Measurements from ENCODE around the gene BTN1A1. TPM values are rescaled to one million over a fixed set of nuclear protein-coding genes. Genes with fewer than 3 reads are reported as not detected.
"Not testable (repeated sequence)": the region's sequence is repeated elsewhere in the genome, so short reads cannot be mapped to it uniquely, and the experiment has no call there.

Gene BTN1A1
- total RNA-seq, 1 donor from 2014 or later: not detected

DNA sequence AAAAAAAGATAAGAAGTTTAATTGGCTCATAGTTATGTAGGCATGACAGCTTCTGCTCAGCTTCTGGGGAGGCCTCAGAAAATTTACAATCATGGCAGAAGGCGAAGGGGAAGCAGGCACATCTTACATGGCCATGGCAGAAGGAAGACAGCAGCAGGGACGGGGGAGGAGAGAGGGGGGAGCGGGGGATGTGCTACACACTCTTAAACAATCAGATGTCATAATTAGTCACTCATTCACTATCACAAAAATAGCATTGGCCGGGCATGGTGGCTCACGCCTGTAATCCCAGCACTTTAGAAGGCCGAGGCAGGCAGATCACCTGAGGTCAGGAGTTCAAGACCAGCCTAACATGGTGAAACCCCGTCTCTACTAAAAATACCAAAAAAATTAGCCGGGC, 10.9 kb downstream of the BTN1A1 start:
- not testable (repeated sequence) for DNase-seq (ENCODE audit: low spot score)

DNA sequence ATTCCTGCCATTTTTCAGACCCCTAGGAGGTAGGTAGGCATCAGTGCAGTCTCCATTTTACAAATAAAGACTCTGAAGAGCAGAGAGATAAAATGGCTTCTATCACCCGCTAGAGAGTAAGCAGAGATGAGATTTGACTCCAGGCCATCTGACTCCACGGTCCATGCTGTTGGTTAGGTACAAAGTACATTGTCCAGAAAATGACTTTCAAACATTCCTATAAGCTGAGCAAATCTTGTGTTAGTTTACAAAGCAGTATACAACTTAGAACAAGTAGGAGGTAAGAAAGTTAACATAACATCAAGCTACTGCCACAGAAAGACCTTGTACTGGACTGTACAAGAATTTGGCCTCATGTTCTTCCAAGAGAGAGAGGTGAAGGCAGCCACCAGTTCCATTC, 14.9 kb downstream of the BTN1A1 start:
- no peak for DNase-seq (ENCODE audit: low spot score)

DNA sequence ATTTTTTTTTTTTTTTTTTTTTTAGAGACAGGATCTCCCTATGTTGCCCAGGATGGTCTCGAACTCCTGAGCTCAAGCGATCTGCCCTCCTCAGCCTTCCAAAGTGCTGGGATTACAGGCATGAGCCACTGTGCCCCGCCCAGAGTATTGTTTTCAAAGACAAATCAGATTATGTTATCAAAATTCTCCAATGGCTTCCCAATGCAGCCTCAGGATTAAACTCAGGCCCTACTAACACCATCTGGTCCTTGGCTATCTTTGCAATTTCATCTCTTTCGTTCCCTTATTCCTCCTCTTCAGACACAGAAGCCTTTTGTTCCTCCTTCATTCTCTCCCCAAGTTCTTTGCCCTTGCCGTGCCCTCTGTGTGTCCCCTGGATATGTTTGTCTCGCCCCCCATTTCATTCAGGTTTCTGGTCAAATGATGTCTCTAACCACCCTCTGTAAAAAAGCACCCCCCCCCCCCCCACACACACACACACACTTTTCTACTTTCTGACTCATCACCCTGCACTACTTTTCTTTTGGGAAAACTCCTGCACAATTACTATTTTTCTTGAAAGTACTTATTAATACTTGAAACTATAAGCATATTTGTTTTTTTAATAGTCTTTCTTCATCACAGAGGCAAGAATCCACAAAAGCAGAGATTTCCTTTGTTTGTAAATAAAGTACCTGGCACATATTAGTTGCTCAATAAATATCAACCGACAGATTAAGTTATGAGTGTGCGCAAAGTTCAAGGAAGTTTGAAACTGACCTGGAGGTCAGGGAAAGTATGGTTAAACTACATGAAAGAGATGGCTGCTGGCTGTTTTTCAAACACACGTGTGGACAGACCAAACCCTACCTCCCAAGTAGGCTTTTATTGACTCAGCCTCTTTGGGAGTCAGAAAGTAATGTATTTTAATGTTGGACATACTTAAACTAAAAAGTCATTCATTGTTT, 16.7 kb downstream of the BTN1A1 start:
- DNase-seq (ENCODE audit: low spot score): no peak

DNA sequence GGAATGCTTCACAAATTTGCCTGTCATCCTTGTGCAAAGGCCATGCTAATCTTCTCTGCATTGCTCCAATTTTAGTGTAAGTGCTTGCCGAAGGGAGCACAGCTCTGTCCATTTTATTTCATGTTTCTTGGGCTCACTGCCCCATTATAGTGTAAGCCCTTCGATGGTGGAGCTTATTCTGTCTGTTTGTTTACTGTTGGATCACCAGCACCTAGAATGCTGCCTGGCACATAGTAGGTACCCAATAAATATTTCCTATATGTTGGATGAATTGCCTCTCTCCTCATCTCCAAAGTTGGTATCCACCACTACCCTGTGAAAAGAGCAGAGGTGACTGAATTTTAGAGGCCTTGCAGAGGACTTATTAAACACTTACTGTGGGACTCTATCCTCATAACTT, 19.3 kb downstream of the BTN1A1 start:
- DNase-seq (ENCODE audit: low spot score): no peak

DNA sequence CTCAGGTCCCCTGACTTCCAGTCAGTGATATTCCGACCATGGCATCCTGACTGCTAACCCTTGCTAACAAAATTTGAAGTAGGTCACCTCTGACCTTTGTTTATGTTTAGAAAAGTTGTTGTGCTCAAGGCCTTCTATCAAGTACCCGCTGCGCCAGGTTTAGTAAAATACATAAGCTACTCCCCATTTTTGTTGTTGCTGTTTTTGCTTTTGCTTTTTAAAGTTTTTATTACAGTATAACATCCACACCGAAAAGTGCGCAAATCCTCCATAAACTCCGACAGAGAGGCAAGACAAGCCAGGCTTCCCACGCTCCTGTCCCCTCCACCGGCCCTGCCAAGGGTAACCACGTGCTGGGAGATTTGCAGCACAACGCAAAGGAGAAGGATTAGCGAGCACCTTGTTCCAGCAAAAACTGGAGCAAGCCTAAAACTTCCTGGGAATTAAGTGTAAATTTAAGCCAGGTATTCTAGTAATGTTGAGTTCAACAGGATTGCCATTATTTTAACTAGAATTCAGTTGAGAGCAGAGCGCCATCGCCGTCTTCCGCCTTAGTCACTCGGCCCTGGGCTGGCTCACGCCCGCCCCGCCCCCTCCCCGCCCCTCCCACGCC, 20.2 kb downstream of the BTN1A1 start:
- no peak for DNase-seq (ENCODE audit: low spot score)

DNA sequence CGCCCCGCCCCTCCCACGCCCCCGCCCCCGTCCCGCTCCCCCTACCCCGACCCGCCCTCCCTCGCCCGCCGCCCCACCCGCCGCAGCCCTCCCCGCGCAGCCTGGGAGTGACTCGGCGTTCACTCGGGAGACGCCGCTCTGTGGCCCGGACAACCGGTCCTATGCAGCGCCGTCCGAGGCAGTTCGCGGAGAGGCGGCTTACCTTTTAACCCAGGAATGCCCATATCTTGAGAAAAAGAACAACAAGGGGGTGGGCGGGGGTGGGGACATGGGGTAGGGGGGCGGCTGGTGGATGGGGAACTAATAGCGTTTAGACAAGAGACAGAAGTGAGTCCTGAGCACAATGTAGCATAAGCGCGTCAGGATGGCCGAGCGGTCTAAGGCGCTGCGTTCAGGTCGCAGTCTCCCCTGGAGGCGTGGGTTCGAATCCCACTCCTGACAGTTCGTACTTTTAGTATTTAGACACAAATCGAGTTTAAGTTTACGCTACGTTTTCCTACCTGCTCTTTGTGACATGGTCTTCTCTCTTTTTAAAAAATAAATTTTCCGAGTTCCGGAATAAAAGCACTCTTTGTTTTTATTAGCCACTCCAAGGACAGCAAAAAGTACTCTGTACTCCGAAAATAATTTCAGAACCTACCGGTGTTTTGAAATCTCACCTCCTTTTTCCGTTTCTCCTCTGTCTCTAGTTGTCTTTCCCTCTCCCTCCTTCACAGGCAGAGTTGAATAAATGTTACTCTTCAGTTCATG, 20.9 kb downstream of the BTN1A1 start:
- peak; percentile 95 for DNase-seq (ENCODE audit: low spot score)

DNA sequence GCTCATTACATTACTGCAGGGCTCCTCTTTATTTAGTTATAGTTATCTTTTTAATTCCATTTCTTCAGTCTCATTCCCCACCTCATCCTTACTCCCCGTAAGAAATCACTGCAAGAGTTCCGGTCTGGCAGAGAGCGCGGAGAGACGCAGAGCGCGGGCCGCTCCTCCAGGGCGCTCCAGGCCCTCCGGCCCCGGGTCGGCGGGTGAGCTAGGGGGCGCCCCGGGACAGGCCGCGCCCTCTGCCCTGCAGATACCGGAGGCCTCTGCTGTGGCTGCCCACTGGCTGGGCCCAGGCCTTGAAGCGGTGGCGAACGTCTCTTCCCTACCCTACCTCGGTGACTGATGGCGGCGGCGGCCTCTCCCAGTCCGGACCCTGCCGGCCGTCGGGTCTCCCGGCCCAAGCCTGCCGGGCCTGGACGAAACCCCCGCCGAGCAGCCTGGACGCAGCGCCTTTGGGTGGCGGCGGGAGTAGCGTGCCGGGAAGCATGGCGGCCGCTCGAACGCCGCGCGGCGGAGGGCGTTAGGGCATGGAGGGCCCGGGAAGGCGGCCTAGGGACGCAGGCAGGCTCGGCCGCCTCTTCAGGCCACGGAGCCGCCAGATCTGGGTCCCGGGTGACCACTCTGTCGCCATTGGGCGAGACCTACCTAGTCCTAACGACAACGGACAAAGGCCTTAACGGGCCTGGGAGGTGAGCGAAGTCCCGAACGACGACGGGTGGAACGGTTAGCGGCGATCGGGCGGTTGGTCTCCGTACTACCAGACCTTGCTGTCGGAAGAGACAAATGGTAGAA, 21.7 kb downstream of the BTN1A1 start:
- peak; percentile 94 for DNase-seq (ENCODE audit: low spot score)

DNA sequence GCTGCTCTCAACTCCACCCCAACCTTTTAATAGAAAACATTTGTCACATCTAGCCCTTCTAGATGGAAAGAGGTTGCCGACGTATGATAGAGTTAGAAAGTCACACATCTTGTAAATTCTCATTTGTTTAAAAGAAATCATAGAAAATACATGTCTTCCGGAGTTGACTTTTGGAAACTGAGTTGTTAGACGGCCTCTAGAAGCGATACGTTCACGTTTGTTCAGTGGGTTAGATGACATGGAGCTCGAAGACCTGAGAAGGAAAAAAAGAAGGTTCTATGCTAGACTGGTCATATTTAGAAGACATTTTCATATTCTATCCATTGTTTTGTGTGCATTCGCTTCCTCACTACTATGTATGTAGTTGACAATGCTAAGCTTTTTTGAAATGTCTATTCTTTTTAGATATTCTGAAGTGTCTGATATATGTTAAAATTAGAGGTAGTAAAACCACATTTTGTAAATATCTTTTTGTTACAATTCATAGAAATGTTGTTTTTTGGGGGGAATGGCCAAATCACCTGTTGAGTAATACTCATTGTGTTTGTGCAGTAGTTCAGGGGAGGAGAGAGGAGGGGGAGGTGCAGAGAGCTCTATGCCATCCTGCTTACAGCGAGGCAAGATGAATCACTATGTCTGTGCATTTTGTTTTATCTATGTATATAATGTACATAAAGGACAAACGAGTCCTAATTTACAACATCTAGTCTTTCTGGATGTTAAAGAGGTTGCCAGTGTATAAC, 22.6 kb downstream of the BTN1A1 start:
- DNase-seq (ENCODE audit: low spot score): not testable (repeated sequence)

DNA sequence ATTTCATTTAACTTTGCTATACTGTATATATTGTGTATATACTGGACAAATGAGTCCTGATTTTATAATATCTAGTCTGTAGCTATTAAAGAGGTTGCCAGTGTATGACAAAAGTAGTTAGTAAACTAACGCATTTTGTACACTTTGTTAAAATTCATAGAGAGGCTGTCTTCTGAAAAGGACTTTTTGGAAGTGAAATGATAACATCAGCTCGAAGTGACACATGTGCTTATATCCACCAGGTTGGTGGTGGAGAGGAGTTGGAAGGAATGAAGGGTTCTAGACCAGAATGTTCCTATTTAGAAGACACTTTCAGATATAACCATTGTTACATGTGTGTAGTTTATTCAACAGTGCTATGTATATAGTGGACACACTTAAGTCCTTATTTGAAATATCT, 24.2 kb downstream of the BTN1A1 start:
- not testable (repeated sequence) for DNase-seq (ENCODE audit: low spot score)

DNA sequence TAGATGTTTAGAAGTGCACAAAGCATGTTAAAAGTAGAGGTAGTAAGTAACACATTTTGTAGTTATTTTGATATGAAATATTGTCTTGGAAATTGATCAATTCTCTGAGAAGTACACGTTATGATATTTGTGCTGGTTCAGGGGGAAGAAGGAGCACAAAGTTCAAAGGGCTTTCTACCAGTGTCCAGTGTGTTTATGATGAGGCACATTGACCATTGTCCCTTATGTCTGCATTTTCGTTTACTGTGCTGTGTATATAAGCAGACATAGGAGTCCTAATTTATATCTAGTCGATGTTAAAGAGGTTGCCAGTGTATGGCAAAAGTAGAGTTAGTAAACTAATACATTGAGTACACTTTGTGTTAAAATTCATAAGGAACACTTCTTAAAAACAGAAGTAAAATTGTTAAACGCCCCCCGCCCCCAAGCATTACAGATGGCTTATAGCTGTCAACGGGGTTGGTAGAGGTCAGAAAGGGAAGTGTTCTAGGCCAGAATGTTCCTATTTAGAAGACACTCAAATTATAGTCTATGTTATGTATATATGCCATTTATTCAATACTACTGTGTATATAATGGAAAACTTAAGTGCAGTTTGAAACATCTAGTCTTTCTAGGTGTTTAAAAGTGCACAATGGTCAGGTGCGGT, 24.7 kb downstream of the BTN1A1 start:
- DNase-seq (ENCODE audit: low spot score): no peak

DNA sequence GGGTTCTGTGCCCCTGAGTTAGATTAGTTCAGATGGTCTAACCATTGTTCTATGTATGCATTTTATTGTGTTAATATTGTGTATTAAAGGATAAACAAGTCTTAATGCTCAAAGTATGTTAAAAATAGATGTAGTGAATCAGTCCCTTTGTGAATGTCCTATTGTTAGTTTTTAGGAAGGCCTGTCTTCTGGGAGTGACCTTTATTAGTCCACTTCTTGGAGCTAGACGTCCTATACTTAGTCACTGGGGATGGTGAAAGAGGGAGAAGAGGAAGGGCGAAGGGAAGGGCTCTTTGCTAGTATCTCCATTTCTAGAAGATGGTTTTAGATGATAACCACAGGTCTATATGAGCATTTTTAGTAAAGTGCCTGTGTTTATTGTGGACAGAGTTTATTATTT, 25.7 kb downstream of the BTN1A1 start:
- DNase-seq (ENCODE audit: low spot score): no peak

DNA sequence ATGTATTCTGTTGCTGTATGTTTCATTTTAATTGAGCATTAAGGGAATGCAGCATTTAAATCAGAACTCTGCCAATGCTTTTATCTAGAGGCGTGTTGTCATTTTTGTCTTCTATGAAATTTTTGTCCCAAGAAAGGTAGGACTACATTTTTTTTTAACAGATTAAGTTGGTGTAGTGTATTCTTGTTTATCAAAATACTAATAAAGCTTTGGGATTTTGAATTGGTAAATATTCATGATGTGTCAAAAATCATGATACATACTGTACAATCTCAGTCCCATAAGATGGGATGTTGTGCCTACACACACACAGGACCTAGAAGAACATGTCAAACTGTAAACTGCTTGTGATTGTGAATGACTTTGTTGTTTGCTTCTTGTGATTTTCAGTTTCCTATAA, 26.8 kb downstream of the BTN1A1 start:
- DNase-seq (ENCODE audit: low spot score): no peak

DNA sequence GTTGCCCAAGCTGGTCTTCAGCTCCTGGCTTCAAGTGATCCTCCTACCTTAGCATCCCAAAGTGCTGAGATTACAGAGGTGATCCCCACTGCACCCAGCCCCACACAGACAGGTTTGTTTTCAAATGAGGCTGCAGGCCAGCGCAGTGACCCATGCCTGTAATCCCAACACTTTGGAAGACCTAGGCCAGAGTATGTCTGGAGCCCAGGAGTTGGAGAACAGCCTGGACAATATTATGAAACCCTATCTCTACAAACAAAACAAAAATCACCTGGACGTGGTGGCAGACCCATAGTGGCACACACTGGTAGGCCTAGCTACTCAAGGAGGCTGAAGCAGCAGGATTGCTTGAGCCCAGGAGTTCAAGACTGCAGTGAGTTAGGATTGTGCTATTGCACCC, 30.1 kb downstream of the BTN1A1 start:
- no peak for DNase-seq (ENCODE audit: low spot score)

DNA sequence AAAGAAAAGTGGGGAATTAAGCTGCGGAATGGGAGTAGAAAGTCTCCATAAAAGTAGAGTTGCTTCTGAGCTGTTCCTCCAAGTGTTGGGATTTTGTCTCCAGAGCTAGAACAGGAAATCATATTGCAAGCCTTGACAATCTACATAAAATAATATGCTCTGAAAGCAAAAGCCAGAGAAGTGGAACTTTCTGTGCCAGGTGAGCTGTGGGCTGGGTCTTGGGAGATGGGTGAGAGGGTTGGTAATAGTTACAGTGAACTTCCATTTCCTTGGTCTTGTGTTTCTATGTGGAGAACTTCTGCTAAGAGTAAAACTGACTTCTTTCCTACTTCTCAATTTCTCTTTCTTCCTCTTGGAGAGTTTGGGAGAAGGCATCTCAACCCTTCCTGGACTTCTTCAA, 31.8 kb downstream of the BTN1A1 start:
- no peak for DNase-seq (ENCODE audit: low spot score)

DNA sequence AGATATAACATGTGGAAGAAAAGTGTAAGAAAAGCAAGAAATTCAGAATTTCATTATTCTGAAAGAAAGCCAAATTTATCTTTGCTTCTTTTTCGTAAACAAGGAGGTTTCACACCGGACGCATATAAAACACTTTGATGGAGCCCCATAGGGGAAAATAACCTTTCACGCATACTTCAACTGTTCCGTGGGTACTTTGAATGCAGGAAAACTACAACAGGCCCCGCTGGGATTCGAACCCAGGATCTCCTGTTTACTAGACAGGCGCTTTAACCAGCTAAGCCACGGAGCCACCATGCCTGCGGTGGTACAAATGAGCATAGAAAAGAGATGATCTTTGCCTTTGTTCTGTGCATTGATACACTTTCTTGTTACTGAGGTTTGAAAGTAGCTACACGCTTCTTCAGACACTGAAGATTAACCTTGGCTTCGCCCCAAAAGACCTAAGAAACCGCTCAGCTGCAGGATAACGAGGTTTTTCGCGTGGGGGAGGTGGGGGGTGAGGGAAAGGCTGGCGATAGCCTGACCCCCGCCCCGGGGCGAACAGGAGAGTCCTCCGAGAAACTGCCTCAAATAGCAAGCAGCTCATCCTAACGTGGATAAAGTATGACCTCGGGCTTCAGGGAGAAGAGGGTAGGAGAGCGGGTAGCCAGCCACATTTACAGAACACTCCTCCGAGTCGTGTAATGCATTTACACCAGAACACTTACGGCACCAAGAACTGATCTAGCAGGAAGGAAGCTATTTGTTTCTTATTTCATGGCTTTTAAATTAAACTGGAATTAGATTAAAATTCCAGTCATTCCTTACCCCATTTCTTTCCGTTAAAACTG, 32.8 kb downstream of the BTN1A1 start:
- no peak for DNase-seq (ENCODE audit: low spot score)

DNA sequence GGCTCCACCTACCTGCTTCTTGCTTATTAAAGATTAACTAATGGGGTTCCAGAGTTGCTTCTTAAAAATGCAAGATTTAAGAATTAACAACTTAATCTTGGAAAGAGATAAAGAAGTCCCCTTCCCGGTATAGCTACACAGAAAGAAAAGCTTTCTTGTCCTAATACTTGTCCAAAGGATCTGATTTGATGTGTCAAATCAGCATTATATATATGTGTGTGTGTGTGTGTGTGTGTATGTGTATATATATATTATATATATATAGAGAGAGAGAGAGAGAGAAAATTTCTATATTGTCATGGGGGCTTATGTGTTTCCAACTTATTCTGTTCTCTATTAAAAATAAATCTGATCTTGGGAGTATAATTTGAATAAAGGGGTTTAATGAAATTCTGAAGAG, 33.4 kb downstream of the BTN1A1 start:
- no peak for DNase-seq (ENCODE audit: low spot score)

DNA sequence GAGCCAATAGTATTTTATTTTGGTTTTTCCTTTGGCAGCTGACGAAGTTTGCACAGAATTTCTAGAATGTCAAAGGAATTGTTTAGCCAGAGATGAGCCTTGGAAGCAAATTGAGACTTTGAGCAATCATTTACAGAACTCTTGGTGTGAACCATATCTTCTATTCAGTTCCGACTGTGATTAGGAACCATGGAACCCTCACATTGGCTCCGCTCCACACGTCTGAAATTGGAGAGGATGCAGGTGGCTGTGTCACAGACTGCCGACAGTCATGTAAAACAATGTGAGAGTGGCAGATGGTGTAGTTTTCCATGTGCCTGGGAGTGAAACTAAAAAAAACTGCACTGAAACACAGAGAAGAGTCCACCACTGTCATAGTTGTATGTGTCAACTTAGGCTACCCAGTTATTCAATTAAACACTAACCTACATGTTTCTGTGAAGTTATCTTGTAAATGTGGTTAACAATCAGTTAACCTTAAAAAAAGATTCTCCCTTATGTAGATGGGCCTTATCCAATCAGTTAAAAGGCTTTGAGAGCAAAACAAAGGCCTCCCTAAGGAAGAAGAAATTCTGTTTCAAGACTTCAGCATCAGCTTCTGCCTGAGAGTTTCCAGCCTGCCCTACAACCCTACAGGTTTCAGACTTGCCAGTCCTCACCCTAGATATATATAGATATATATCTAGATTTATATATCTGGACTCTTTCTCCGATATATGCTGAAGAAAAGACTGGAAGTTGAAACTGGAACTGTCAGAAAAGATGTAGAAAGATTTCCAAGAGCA, 34.8 kb downstream of the BTN1A1 start:
- no peak for DNase-seq (ENCODE audit: low spot score)

DNA sequence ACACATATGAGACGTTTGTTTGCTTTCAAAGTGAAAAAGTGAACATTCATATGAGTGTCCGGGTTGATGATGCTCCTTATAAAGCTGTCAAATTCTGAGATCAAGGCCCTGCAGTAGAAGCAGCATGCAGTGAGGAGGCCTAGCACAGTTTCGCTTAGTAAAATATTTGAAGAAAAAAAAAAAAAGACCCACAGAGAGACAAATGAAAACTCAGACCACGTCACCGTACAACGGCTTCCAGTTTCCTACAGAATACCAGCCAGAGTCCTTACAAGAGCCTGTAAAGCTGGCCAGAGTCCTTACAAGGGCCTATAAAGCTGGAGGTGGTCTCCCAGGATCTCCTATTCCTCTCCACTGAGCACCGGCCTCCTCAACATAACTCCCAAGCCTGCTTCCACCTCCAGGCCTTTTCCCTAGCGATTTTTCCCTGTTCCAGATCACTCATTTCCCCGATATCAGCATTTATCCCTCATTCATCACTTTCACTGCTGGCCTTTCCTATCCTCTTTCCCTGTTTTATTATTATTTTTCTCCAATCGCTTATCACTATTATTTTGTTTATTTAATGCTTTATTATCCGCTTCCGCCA, 36.6 kb downstream of the BTN1A1 start:
- no peak for DNase-seq (ENCODE audit: low spot score)
